GM12874 (cell line): ENCODE data around the gene NRM.
A peak's percentile ranks its signal among the peaks of the same experiment; 100 is the strongest.

ENCODE experiments used
- TF ChIP-seq, protein P1 (sequence below): IDR thresholded peaks from 2 replicates; pipeline ENCODE4 v1.5.1; 2011; ENCODE audit warnings: low read depth, mild to moderate bottlenecking, control low read depth, low read length, moderate library complexity; ENCODE audit not compliant: insufficient read depth

Gene NRM

DNA sequence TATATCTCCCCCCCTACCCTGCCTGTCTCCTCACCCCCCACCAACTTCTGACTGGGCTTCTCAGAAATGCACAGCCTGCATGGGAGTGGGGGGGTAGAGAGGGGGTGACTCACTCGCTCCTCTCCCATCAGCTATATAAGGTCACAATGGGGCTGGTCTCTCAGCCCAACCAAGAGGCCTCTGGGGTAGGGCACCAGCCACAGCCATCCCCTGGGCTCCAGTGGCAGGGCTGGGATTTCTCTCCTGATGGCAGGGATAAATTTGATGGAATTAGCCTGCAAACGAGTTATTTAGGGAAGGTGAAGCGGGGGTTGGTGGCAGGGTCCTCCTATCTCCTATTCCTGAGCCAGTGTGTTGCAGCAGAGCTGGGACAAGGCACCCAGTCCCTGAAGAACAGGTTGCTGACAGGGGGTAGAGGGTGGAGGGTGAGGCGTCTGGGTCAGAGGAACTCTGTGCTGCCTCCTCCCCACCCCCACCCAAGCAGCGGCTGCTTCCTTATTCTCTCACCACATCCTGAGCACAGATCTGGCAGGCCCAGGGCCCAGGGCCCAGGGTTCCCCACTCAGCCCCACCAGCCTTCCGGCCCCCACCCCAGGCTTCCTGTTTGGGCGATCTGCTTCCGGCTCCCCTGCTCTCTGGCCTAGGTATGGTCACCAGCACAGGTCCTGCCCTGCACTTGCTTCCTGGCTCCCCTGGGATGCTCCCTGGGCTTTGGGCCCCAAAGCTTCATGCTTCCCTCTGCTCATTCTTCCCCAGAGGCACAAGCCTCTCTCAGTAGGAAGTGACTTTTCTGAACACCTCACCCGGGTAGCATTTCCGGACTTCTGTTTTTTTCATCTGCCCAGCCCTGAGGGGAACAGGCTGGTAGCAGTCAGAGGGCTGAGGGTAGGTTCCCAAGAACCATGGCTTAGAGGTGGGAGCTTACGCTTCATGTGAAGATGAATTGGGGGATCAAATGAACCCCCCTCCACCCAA, 8.4 kb downstream of the NRM start:
- TF ChIP-seq, protein P1, sequence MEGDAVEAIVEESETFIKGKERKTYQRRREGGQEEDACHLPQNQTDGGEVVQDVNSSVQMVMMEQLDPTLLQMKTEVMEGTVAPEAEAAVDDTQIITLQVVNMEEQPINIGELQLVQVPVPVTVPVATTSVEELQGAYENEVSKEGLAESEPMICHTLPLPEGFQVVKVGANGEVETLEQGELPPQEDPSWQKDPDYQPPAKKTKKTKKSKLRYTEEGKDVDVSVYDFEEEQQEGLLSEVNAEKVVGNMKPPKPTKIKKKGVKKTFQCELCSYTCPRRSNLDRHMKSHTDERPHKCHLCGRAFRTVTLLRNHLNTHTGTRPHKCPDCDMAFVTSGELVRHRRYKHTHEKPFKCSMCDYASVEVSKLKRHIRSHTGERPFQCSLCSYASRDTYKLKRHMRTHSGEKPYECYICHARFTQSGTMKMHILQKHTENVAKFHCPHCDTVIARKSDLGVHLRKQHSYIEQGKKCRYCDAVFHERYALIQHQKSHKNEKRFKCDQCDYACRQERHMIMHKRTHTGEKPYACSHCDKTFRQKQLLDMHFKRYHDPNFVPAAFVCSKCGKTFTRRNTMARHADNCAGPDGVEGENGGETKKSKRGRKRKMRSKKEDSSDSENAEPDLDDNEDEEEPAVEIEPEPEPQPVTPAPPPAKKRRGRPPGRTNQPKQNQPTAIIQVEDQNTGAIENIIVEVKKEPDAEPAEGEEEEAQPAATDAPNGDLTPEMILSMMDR, result no peak

DNA sequence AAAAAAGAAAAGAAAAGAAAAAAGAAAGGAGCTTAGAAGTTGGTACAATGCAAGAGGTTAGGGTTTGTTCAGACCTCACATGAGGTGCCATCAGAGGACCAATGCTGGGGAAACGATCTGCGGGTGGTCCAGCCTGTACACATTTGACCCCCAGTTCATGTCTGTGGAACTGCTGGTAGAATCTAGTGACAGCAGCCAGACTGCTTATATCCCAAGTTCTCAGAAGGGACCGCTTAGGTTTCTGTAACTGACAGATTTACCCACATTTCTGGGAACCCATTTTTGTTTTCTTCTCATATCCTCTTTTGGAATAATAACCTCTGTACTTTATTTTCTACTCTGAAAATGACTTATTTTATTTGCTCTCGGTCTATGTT, 9.0 kb downstream of the NRM start:
- TF ChIP-seq, protein P1, result no peak

- TF ChIP-seq, protein P1, result no peak
These were observed 10.8 kb downstream of the NRM start for GRCh38 chr6:30679765-30680535.

DNA sequence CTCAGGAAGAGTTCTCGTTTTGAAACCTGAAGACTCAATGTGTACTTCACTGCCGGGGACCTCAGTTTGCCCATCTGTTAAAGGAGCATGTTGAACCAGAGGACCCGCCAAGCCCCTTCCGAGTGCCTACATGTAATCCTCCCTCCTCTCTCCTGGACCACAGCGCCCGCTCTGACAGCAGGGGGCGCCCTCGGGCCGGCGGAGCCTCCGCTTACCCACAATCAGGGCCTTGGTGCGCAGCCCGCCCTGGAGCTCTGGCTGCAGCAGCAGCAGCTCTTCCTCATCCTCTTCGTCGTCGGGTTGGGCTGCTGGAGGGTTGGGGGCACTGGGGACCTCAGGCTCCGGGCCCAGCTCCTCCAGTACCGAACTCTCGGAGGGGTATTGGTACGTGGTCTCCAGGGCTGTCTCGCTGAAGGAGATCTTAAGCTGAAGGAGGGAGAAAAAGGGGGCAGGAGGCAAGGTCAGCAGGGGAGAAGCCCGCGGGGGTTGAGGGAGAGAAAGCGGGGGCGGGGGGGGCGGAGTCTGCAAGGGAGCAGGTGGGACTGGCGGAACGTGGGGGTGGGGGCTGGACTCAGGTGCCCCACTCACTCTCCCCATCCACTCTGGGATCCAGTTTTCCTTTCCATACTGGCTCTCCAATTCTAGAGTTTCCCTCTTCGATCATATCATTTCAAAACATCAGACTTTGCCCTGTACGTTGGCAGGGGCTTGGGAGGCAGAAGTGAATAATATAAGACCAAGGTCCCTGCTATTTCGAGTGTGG, 11.6 kb downstream of the NRM start:
- TF ChIP-seq, protein P1, result peak; percentile 97

DNA sequence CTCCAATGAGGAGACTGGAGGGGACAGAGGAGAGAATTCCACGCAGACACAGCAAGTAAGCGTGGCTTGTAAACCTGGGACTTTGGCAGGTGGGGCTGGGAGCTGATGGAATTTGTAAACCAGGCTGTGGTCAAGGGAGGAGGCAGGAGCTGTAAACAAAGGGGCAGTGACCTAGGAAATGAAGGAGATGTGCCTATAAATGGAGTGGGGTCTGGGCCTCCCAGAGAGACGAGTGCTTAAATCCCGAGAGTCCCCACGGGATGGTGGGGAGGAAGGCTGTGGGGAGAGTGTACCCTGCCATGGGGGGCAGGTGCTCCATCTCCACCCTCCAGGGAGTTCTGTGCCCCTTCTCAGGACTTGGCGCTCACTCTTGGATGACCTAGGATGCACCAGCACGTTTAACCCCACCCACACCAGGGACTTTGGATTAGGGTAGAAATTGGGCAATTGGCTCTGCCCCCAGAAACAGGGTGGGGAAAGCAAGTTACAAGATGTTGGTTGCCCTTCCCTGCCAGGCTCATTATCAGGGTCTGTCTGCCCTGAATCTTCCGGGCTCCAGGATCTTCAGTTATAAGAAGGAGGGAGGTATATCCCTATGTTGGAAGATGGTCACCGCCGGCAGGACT, 14.0 kb downstream of the NRM start:
- TF ChIP-seq, protein P1, result no peak

DNA sequence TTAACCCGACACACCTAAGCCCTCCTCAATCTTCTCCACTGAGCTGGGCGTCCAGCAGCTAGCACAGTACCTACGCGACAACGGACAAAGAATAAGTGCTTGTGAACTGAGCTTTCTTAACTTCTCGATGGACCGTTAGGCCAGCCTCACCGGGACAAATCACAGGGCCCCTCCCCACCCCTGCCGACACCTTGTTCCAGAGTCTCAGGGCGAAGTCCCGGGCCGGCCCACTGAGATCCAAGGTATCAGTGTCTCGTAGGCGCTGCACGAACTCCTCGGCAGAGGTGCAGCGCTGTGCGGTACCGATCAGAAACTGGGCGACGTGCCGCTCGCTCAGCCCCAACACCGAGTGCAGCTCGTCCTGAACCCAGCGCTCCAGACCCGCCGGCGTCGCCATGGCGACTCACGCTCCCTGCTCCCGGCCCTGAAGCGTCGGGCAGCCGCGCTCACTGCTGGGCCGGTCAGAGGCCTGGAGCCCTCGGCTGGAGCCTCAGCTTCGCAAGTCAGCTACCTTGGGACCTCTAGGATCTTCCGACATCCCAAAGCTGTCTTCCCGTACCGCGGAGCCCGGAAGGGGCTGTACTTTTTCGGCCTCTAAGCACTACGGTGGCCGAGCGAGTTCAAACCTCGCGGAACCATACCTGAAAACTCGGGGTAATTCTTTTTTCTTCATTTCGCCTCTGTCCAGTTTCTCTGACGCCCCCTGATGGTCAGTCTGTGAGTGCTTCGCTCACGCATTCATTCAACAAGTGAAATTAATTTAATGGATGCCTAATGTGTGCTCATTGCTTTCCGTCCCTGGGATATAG, 18.1 kb downstream of the NRM start, which contains the start of gene DHX16:
Gene DHX16, minus strand, starts transcription at position 562 of the 809 bp plus-strand sequence. Its CDS starts 165 bp downstream, at position 397.
- TF ChIP-seq, protein P1, result peak; percentile 77
